B cell (primary cell): Measurements from ENCODE around the gene IGFALS. TPM values are rescaled to one million over a fixed set of nuclear protein-coding genes. Genes with fewer than 3 reads are reported as not detected.

ENCODE experiments used
- ATAC-seq: fragments of 200-7000 bp; cut with Tn5 transposase; one replicate; pipeline ENCODE4 v1.10.0; 2021; ENCODE audit warnings: low read depth, mild to moderate bottlenecking, moderate number of reproducible peaks, moderate library complexity
- CTCF ChIA-PET: fragments of 350-600 bp; sonication (Branson Sonifier 250); formaldehyde crosslinking; loops from one replicate; lab custom pipeline; 2021; ENCODE audit warnings: antibody characterized with exemption, inconsistent platforms; lab: Charles Lee
- POLR2A ChIA-PET: fragments of 350-600 bp; sonication (Branson Sonifier 250); formaldehyde crosslinking; loops from one replicate; lab custom pipeline; 2021; ENCODE audit warnings: antibody characterized with exemption; lab: Charles Lee
- DNase-seq: peaks from one replicate; pipeline ENCODE4 v3.0.0; 2013
- H2AFZ ChIP-seq: 2 replicates; pipeline ENCODE4 v1.6.1; 2012; ENCODE audit warnings: mild to moderate bottlenecking, low read depth, low read length; ENCODE audit not compliant: insufficient read depth, poor library complexity, severe bottlenecking
- H3K27ac ChIP-seq, 2 donors: 1 replicate in 1 of 2; 2 replicates in 1 of 2; pipeline ENCODE4 v1.5.1; 2012 to 2013; ENCODE audit warnings: low read length in 2 of 2, mild to moderate bottlenecking in 2 of 2, moderate library complexity in 1 of 2
- H3K27me3 ChIP-seq, 4 experiments: fragments of 200-600 bp in 1 of 4; sonication (generic) in 1 of 4; replicated peaks in 1 of 4; 1 replicate in 2 of 4; 2 replicates in 2 of 4; pipeline versions ENCODE4 v1.6.1 to v1.7.0; 2013 to 2016; ENCODE audit warnings: low read length in 3 of 4, mild to moderate bottlenecking in 2 of 4, mixed read lengths in 1 of 4, moderate library complexity in 1 of 4; ENCODE audit not compliant: insufficient read depth in 4 of 4, control insufficient read depth in 3 of 4; ENCODE audit errors: control extremely low read depth in 1 of 4
- H3K36me3 ChIP-seq, 2 experiments: replicated peaks in 1 of 2; 1 replicate in 1 of 2; 2 replicates in 1 of 2; pipeline versions ENCODE4 v1.6.1 to v1.7.1; 2013; ENCODE audit warnings: low read length in 1 of 2; ENCODE audit not compliant: insufficient read depth in 2 of 2, control insufficient read depth in 1 of 2; ENCODE audit errors: control extremely low read depth in 1 of 2, extremely low read depth in 1 of 2
- H3K4me1 ChIP-seq, 2 donors: fragments of 200-600 bp in 1 of 2; sonication (generic) in 1 of 2; 1 replicate in 1 of 2; 2 replicates in 1 of 2; pipeline versions ENCODE4 v1.5.1 to v1.6.1; 2013 to 2017; ENCODE audit warnings: low read length in 2 of 2; ENCODE audit not compliant: control insufficient read depth in 2 of 2, insufficient read depth in 2 of 2
- H3K4me2 ChIP-seq: replicated peaks from 2 replicates; pipeline ENCODE3; 2012; ENCODE audit warnings: mild to moderate bottlenecking, low read depth, low read length; ENCODE audit not compliant: poor library complexity, severe bottlenecking
- H3K4me3 ChIP-seq, 5 experiments: fragments of 200-600 bp in 1 of 5; sonication (generic) in 1 of 5; 1 replicate in 3 of 5; 2 replicates in 2 of 5; pipeline versions ENCODE4 v1.5.1 to v1.7.0; 2011 to 2016; ENCODE audit warnings: low read length in 4 of 5, mild to moderate bottlenecking in 4 of 5, low read depth in 2 of 5, control low read depth in 1 of 5, moderate library complexity in 1 of 5; ENCODE audit not compliant: insufficient read depth in 1 of 5; ENCODE audit errors: control extremely low read depth in 1 of 5, extremely low read depth in 1 of 5
- H3K79me2 ChIP-seq: fragments of 200-600 bp; sonication (generic); one replicate; pipeline ENCODE4 v1.6.0; 2016; ENCODE audit warnings: low read length; ENCODE audit not compliant: control insufficient read depth, insufficient read depth
- H3K9ac ChIP-seq: fragments of 200-600 bp; sonication (generic); 2 replicates; pipeline ENCODE4 v1.6.1; 2017; ENCODE audit warnings: mild to moderate bottlenecking, low read length, moderate library complexity
- H3K9me3 ChIP-seq, 3 donors: one replicate each; pipeline versions ENCODE4 v1.6.1 to v1.7.1; 2013; ENCODE audit warnings: low read length in 2 of 3; ENCODE audit not compliant: control insufficient read depth in 2 of 3, insufficient read depth in 1 of 3; ENCODE audit errors: control extremely low read depth in 1 of 3
- H4K20me1 ChIP-seq: 2 replicates; pipeline ENCODE4 v1.6.0; 2012; ENCODE audit warnings: mild to moderate bottlenecking, low read length; ENCODE audit not compliant: insufficient read depth, control insufficient read depth, poor library complexity, severe bottlenecking
- H3K27ac Mint-ChIP-seq: one replicate; pipeline ENCODE4 v1.8.0; 2021; ENCODE audit warnings: mixed read lengths
- H3K27me3 Mint-ChIP-seq: one replicate; pipeline ENCODE4 v1.8.0; 2021; ENCODE audit warnings: mixed read lengths
- H3K4me1 Mint-ChIP-seq: one replicate; pipeline ENCODE4 v1.8.0; 2021; ENCODE audit warnings: mixed read lengths
- H3K4me3 Mint-ChIP-seq: one replicate; pipeline ENCODE4 v1.8.0; 2021; ENCODE audit warnings: mixed read lengths
- H3K9me3 Mint-ChIP-seq: one replicate; pipeline ENCODE4 v1.8.0; 2022; ENCODE audit warnings: mixed read lengths; ENCODE audit not compliant: insufficient read depth
- EZH2 ChIP-seq: IDR thresholded peaks from 2 replicates; pipeline ENCODE4 v1.6.1; 2012; ENCODE audit warnings: borderline replicate concordance, low read depth, mild to moderate bottlenecking, moderate library complexity, low read length; ENCODE audit not compliant: insufficient read depth, poor library complexity, severe bottlenecking
- WGBS: methylation state at CpG from one replicate; pipeline ENCODE4 v1.1.5; 2013; ENCODE audit warnings: missing lambda C conversion rate; ENCODE audit not compliant: insufficient coverage; 5-methylcytosine and 5-hydroxymethylcytosine counted together
- intact Hi-C: fragments of 100-400 bp; cut with micrococcal nuclease; formaldehyde crosslinking; loops from one replicate; pipeline ENCODE4 v1.10.0; 2022
- polyA plus RNA-seq: library from polyadenylated mRNA; depleted of rRNA; stranded (reverse); fragments of >200 nt; gene quantifications from 2 replicates; pipeline ENCODE4 v1.2.3, GENCODE V29; 2012
- total RNA-seq, 2 donors: library from RNA; stranded (reverse); fragments of 120-200 nt in 1 of 2; gene quantifications; 1 replicate in 1 of 2; 2 replicates in 1 of 2; pipeline versions ENCODE4 v1.2.3 to v1.2.4, GENCODE V29; 2013 to 2022
- TF ChIP-seq, protein P1 (sequence below): fragments of 200-600 bp; IDR thresholded peaks from one replicate; pipeline ENCODE4 v1.8.0; 2022; ENCODE audit warnings: antibody characterized with exemption, mild to moderate bottlenecking

Gene IGFALS
- total and polyA plus RNA-seq, 2 donors (not counting 1 experiment from before 2014, with no cell fraction given), result 0.49 TPM; not detected in 1

DNA sequence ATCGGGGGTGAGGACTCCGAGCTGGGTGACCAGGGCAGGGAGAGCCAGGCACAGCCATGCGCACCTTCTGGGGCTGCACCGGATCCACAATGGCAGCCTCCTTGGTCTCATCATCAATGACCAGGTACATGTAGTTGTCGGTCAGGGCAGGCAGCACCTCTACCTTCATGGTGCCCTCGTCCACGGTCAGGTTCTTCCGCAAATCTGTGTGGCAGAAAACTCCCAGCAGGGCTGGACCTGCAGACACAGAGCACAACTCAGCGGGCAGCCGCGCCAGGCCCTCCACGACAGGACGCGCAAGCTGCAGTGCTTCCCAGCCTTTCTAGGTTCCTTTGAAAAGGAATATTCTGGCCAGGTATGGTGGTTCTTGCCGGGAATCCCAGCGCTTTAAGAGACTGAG is 29.3 kb upstream of the IGFALS start:
- no peak overlapping the region for H3K4me3 Mint-ChIP-seq
- 98% methylated on average over 15 of the region's 16 CpGs for WGBS
- CTCF ChIA-PET, result no interaction called here
- no peak overlapping the region for H3K27ac ChIP-seq
- H3K27ac Mint-ChIP-seq, result no peak overlapping the region
- H2AFZ ChIP-seq, result no peak overlapping the region
- no peak overlapping the region for H3K9ac ChIP-seq
- POLR2A ChIA-PET, result no interaction called here
- H3K27me3 Mint-ChIP-seq, result no peaks in the 10 kb centered on the region
- peaks cover 0 to 34% of the 10 kb centered on the region in 2 experiments for H3K36me3 ChIP-seq
- H3K4me1 ChIP-seq, result peaks cover 12 to 16% of the 10 kb centered on the region in 2 donors
- ATAC-seq, result no peak
- intact Hi-C loops, result no loop called here
- peaks cover 58% of the 10 kb centered on the region for H3K79me2 ChIP-seq
- peaks cover 52% of the 10 kb centered on the region for H4K20me1 ChIP-seq
- H3K9me3 Mint-ChIP-seq, result no peaks in the 10 kb centered on the region
- H3K9me3 ChIP-seq, result no peaks in the 10 kb centered on the region
- H3K4me2 ChIP-seq, result no peak overlapping the region
- TF ChIP-seq EZH2, result no peak
- TF ChIP-seq, protein P1, sequence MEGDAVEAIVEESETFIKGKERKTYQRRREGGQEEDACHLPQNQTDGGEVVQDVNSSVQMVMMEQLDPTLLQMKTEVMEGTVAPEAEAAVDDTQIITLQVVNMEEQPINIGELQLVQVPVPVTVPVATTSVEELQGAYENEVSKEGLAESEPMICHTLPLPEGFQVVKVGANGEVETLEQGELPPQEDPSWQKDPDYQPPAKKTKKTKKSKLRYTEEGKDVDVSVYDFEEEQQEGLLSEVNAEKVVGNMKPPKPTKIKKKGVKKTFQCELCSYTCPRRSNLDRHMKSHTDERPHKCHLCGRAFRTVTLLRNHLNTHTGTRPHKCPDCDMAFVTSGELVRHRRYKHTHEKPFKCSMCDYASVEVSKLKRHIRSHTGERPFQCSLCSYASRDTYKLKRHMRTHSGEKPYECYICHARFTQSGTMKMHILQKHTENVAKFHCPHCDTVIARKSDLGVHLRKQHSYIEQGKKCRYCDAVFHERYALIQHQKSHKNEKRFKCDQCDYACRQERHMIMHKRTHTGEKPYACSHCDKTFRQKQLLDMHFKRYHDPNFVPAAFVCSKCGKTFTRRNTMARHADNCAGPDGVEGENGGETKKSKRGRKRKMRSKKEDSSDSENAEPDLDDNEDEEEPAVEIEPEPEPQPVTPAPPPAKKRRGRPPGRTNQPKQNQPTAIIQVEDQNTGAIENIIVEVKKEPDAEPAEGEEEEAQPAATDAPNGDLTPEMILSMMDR, result no peak
- no peak for DNase-seq
- H3K4me3 ChIP-seq, result no peak overlapping the region
- H3K27me3 ChIP-seq, result no peaks in the 10 kb centered on the region
- peaks cover 26% of the 10 kb centered on the region for H3K4me1 Mint-ChIP-seq

DNA sequence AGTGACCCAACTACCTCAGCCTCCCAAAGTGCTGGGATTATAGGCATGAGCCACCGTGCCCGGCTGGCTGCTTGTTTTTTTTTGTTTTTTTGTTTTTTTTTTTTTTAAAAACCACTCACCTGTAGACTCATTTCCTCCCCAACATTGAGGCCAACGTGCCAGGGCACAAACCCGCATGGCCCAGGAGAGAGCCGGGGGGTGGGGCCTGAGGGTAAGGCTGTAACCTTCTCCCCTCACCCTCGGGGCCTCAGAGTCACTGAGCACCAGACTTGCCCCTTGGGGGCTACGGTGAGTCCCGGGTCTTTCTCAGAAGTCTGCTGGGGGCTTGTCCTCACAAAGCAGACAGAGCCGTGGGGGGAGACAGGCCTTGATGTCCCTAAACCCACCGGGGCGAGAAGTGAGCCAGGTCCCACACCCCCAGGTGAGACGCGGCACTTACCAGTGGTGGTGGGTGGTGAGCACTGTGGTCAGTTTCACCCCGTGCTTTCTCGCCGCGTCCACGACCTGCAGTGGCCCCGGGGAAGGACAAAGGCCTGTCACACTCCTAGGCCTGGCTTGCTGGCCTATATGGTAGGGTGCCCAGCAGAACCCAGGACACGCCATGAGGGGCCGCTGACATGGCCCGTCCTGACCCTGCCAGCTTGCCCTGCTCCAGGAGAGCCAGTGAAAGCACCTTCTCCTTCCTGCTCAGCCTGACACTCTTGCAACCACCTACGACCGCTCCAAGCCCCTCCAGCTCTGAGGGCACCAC is 28.5 kb upstream of the IGFALS start:
- Histone ChIP-seq H3K4me3 (no peak overlapping the region), H3K27ac (no peak overlapping the region), H3K79me2 (peaks cover 50% of the 10 kb centered on the region), H3K27me3 (no peaks in the 10 kb centered on the region), H3K36me3 (peaks cover 0 to 39% of the 10 kb centered on the region in 2 experiments), H3K4me2 (no peak overlapping the region), H3K9ac (no peak overlapping the region), H4K20me1 (peaks cover 56% of the 10 kb centered on the region), H2AFZ (no peak overlapping the region), H3K4me1 (peaks cover 7 to 10% of the 10 kb centered on the region in 2 donors), H3K9me3 (no peaks in the 10 kb centered on the region)
- ATAC-seq (no peak), DNase-seq (no peak)
- peaks cover 18% of the 10 kb centered on the region for H3K4me1 Mint-ChIP-seq
- ChIA-PET CTCF (no interaction called here), POLR2A (no interaction called here)
- H3K9me3 Mint-ChIP-seq, result no peaks in the 10 kb centered on the region
- TF ChIP-seq, protein P1, result no peak
- TF ChIP-seq EZH2, result no peak
- WGBS, result 93% methylated on average over 22 of the region's 24 CpGs
- no peaks in the 10 kb centered on the region for H3K27me3 Mint-ChIP-seq
- H3K27ac Mint-ChIP-seq, result no peak overlapping the region
- H3K4me3 Mint-ChIP-seq, result no peak overlapping the region
- intact Hi-C loops, result no loop called here
